Endometrium (tissue), 2 donors: ENCODE results near the gene SLC27A3.
"Not testable (repeated sequence)": the region's sequence is repeated elsewhere in the genome, so short reads cannot be mapped to it uniquely, and the experiment has no call there.

ENCODE experiments used
- FAIRE-seq: peaks from 2 replicates; lab custom pipeline; 2012; peaks lifted over from hg19 to GRCh38; lab: Jason Lieb, UNC
- donor health status: control.
- donor health status: control.

SLC27A3 gene

GRCh38 chr1:153780551-153780950 lies 5.3 kb downstream of the SLC27A3 start:
- FAIRE-seq = no peak

GRCh38 chr1:153782648-153783047 lies 7.4 kb downstream of the SLC27A3 start:
- FAIRE-seq = not testable (repeated sequence)

- FAIRE-seq = no peak
Measured at GRCh38 chr1:153783233-153784190, 8.3 kb downstream of the SLC27A3 start.

GRCh38 chr1:153786038-153786790 lies 11.0 kb downstream of the SLC27A3 start:
- no peak for FAIRE-seq

GRCh38 chr1:153789478-153790034 lies 14.3 kb downstream of the SLC27A3 start:
- FAIRE-seq = no peak

- FAIRE-seq = peak; percentile 8
Measured at GRCh38 chr1:153790313-153790965, 15.2 kb downstream of the SLC27A3 start.

GRCh38 chr1:153790966-153791647 lies 15.9 kb downstream of the SLC27A3 start:
- no peak for FAIRE-seq

- no peak for FAIRE-seq
Measured at GRCh38 chr1:153791648-153792253, 16.5 kb downstream of the SLC27A3 start.

GRCh38 chr1:153792631-153793041 lies 17.4 kb downstream of the SLC27A3 start:
- no peak for FAIRE-seq

GRCh38 chr1:153793261-153793972 lies 18.2 kb downstream of the SLC27A3 start:
- FAIRE-seq = no peak

- FAIRE-seq = no peak
Measured at GRCh38 chr1:153793973-153794615, 18.9 kb downstream of the SLC27A3 start.

GRCh38 chr1:153794624-153795329 lies 19.6 kb downstream of the SLC27A3 start:
- no peak for FAIRE-seq

- FAIRE-seq = no peak
Measured at GRCh38 chr1:153795330-153795837, 20.2 kb downstream of the SLC27A3 start.

GRCh38 chr1:153795934-153796785 lies 21.0 kb downstream of the SLC27A3 start:
- FAIRE-seq = no peak

- FAIRE-seq = no peak
Measured at GRCh38 chr1:153796786-153797659, 21.8 kb downstream of the SLC27A3 start.

- FAIRE-seq = no peak
Measured at GRCh38 chr1:153798468-153798780, 23.2 kb downstream of the SLC27A3 start.

- no peak for FAIRE-seq
Measured at GRCh38 chr1:153799016-153799415, 23.8 kb downstream of the SLC27A3 start.
